NCI-H1694 treated with DMSO at 0.1 percent for 48 hours (cell line): ENCODE measurements around the gene STING1.
"Not testable (repeated sequence)": the region's sequence is repeated elsewhere in the genome, so short reads cannot be mapped to it uniquely, and the experiment has no call there.

ENCODE experiments used
- DNase-seq: peaks from one replicate; lab custom pipeline; 2025; lab: John Stamatoyannopoulos, UW

STING1 gene

GRCh38 chr5:139503036-139503817 is 20.7 kb upstream of the STING1 start:
- not testable (repeated sequence) for DNase-seq

GRCh38 chr5:139501381-139501780 is 18.8 kb upstream of the STING1 start:
- no peak for DNase-seq

- no peak for DNase-seq
These were observed 13.3 kb upstream of the STING1 start for GRCh38 chr5:139495638-139496435.

GRCh38 chr5:139494832-139495231 is 12.3 kb upstream of the STING1 start:
- no peak for DNase-seq

GRCh38 chr5:139494256-139494655 is 11.7 kb upstream of the STING1 start:
- no peak for DNase-seq

GRCh38 chr5:139492700-139493192 is 10.2 kb upstream of the STING1 start:
- DNase-seq, result no peak

GRCh38 chr5:139488260-139488659 is 5.7 kb upstream of the STING1 start:
- no peak for DNase-seq

- DNase-seq, result no peak
These were observed 3.6 kb upstream of the STING1 start for GRCh38 chr5:139486201-139486600.

- DNase-seq, result not testable (repeated sequence)
These were observed 291 bp upstream of the STING1 start for GRCh38 chr5:139482890-139483208.

GRCh38 chr5:139481580-139482049 is 943 bp downstream of the STING1 start:
- no peak for DNase-seq

- DNase-seq, result no peak
These were observed 1.4 kb downstream of the STING1 start for GRCh38 chr5:139481122-139481533.

GRCh38 chr5:139479729-139480128 is 2.8 kb downstream of the STING1 start:
- not testable (repeated sequence) for DNase-seq

GRCh38 chr5:139478657-139479423 is 3.7 kb downstream of the STING1 start:
- DNase-seq, result not testable (repeated sequence)

- no peak for DNase-seq
These were observed 6.5 kb downstream of the STING1 start for GRCh38 chr5:139475865-139476617.

- DNase-seq, result peak; percentile 2
These were observed 7.4 kb downstream of the STING1 start for GRCh38 chr5:139474890-139475791.

GRCh38 chr5:139473565-139473964 is 9.0 kb downstream of the STING1 start:
- no peak for DNase-seq

- no peak for DNase-seq
These were observed 9.5 kb downstream of the STING1 start for GRCh38 chr5:139473105-139473504.

GRCh38 chr5:139472386-139473030 is 10.1 kb downstream of the STING1 start:
- no peak for DNase-seq

- no peak for DNase-seq
These were observed 11.7 kb downstream of the STING1 start, which contains the start of gene SMIM33 for GRCh38 chr5:139470821-139471300. Gene SMIM33 (plus strand): TSS chr5:139471004. CDS start chr5:139471122, 118 bp downstream.
